Endothelial cell of umbilical vein (primary cell): Measurements from ENCODE around the gene SLC39A13. TPM values are rescaled to one million over a fixed set of nuclear protein-coding genes. Genes with fewer than 3 reads are reported as not detected.
A peak's percentile ranks its signal among the peaks of the same experiment; 100 is the strongest.

Experiments used
- BruUV-seq: library from RNA; stranded (reverse); fragments of 400-500 nt; replicated peaks from 2 replicates; lab custom pipeline; 2021; lab: Mats Ljungman, UMichigan
- CTCF ChIA-PET: fragments of 300-600, 350-600 bp; sonication (Branson Sonifier 250); formaldehyde crosslinking; loops from one replicate; lab custom pipeline; 2021; ENCODE audit warnings: antibody characterized with exemption, inconsistent platforms; lab: Charles Lee
- POLR2A ChIA-PET: fragments of 300-600, 350-600 bp; sonication (Branson Sonifier 250); formaldehyde crosslinking; loops from one replicate; lab custom pipeline; 2021; ENCODE audit warnings: antibody characterized with exemption, inconsistent platforms; lab: Charles Lee
- DNase-seq: peaks from one replicate; pipeline ENCODE4 v3.0.0-alpha.2; 2011; ENCODE audit warnings: low read depth, low spot score
- FAIRE-seq: peaks from 2 replicates; lab custom pipeline; 2011; peaks lifted over from hg19 to GRCh38; lab: Jason Lieb, UNC
- H2AFZ ChIP-seq: 2 replicates; pipeline ENCODE4 v1.6.0; 2012; ENCODE audit warnings: low read depth, low read length, control low read depth, inconsistent platforms
- H3K27ac ChIP-seq: 2 replicates; pipeline ENCODE4 v1.5.1; 2011; ENCODE audit warnings: low read depth, mild to moderate bottlenecking, control low read depth, low read length, moderate library complexity; ENCODE audit not compliant: insufficient read depth
- H3K27me3 ChIP-seq, 2 experiments: 2 replicates each; pipeline versions ENCODE4 v1.6.0 to v1.6.1; 2011; ENCODE audit warnings: low read length in 2 of 2, mixed read lengths in 1 of 2; ENCODE audit not compliant: control insufficient read depth in 2 of 2, insufficient read depth in 2 of 2
- H3K36me3 ChIP-seq, 2 experiments: 2 replicates in 1 of 2; 3 replicates in 1 of 2; pipeline ENCODE4 v1.5.1; 2011; ENCODE audit warnings: low read length in 2 of 2, mild to moderate bottlenecking in 1 of 2, moderate library complexity in 1 of 2; ENCODE audit not compliant: control insufficient read depth in 2 of 2, insufficient read depth in 2 of 2; ENCODE audit errors: extremely low read depth in 1 of 2
- H3K4me1 ChIP-seq: 3 replicates; pipeline ENCODE4 v1.5.1; 2011; ENCODE audit warnings: mild to moderate bottlenecking, low read length; ENCODE audit not compliant: control insufficient read depth, insufficient read depth; ENCODE audit errors: extremely low read depth
- H3K4me2 ChIP-seq: 2 replicates; pipeline ENCODE4 v1.6.1; 2011; ENCODE audit warnings: low read length, control low read depth, mixed read lengths; ENCODE audit not compliant: insufficient read depth
- H3K4me3 ChIP-seq, 3 experiments: fragments of 200-600 bp in 1 of 3; sonication (generic), shearing (Covaris generic) in 1 of 3; replicated peaks in 1 of 3; 2 replicates each; pipeline ENCODE4 v1.5.1; 2011 to 2016; ENCODE audit warnings: control low read depth in 3 of 3, low read length in 3 of 3, mild to moderate bottlenecking in 2 of 3, inconsistent platforms in 1 of 3, low read depth in 1 of 3, moderate library complexity in 1 of 3; ENCODE audit not compliant: insufficient read depth in 1 of 3
- H3K79me2 ChIP-seq: 2 replicates; pipeline ENCODE4 v1.6.0; 2012; ENCODE audit warnings: low read length, inconsistent platforms; ENCODE audit not compliant: control insufficient read depth, insufficient read depth
- H3K9ac ChIP-seq: replicated peaks from 2 replicates; pipeline ENCODE3; 2011; ENCODE audit warnings: low read length, control low read depth; ENCODE audit not compliant: insufficient read depth; ENCODE audit errors: extremely low read depth
- H3K9me1 ChIP-seq: replicated peaks from 3 replicates; pipeline ENCODE4 v1.6.0; 2011; ENCODE audit warnings: mild to moderate bottlenecking, low read length; ENCODE audit not compliant: control insufficient read depth, insufficient read depth; ENCODE audit errors: extremely low read depth
- H3K9me3 ChIP-seq: replicated peaks from 2 replicates; pipeline ENCODE4 v1.5.1; 2012; ENCODE audit warnings: low read length, inconsistent platforms; ENCODE audit not compliant: control insufficient read depth, insufficient read depth
- H4K20me1 ChIP-seq: replicated peaks from 2 replicates; pipeline ENCODE3; 2011; ENCODE audit warnings: mild to moderate bottlenecking, low read length; ENCODE audit not compliant: control insufficient read depth, insufficient read depth; ENCODE audit errors: extremely low read depth
- CTCF ChIP-seq, 2 donors: IDR thresholded peaks; 1 replicate in 1 of 2; 2 replicates in 1 of 2; pipeline ENCODE4 v1.5.1; 2011; ENCODE audit warnings: low read length in 2 of 2, mild to moderate bottlenecking in 2 of 2, moderate library complexity in 2 of 2, control low read depth in 1 of 2, inconsistent platforms in 1 of 2, low read depth in 1 of 2; ENCODE audit not compliant: insufficient read depth in 1 of 2; ENCODE audit errors: extremely low read depth in 1 of 2
- EZH2 ChIP-seq: IDR thresholded peaks from 2 replicates; pipeline ENCODE4 v1.6.1; 2012; ENCODE audit warnings: borderline replicate concordance, low read depth, mild to moderate bottlenecking, moderate library complexity, low read length, inconsistent platforms; ENCODE audit not compliant: severe bottlenecking
- FOS ChIP-seq: IDR thresholded peaks from 2 replicates; pipeline ENCODE4 v1.6.1; 2011; ENCODE audit warnings: mild to moderate bottlenecking, low read length, moderate library complexity, borderline replicate concordance; ENCODE audit not compliant: insufficient read depth
- GATA2 ChIP-seq: IDR thresholded peaks from 2 replicates; pipeline ENCODE4 v1.7.0; 2011; ENCODE audit warnings: low read depth, mild to moderate bottlenecking, moderate library complexity, mixed read lengths, low read length; ENCODE audit not compliant: insufficient read length, insufficient read depth
- JUN ChIP-seq: IDR thresholded peaks from 2 replicates; pipeline ENCODE4 v1.6.1; 2011; ENCODE audit warnings: borderline replicate concordance, low read depth; ENCODE audit not compliant: insufficient read length, insufficient read depth
- MAX ChIP-seq: IDR thresholded peaks from 2 replicates; pipeline ENCODE4 v1.6.1; 2011; ENCODE audit not compliant: insufficient read depth, insufficient read length
- MYC ChIP-seq: IDR thresholded peaks from one replicate; pipeline ENCODE4 v1.6.1; 2011; ENCODE audit warnings: mild to moderate bottlenecking, low read depth, low read length
- POLR2A ChIP-seq: IDR thresholded peaks from 2 replicates; pipeline ENCODE4 v1.6.1; 2012; ENCODE audit warnings: low read depth, mild to moderate bottlenecking, control low read depth, low read length
- POLR2AphosphoS5 ChIP-seq: IDR thresholded peaks from 2 replicates; pipeline ENCODE4 v1.6.1; 2012; ENCODE audit warnings: low read depth, mild to moderate bottlenecking, control low read depth, low read length, moderate library complexity; ENCODE audit not compliant: insufficient read depth
- dilution Hi-C: fragments of 300-500 bp; cut with MboI; formaldehyde crosslinking; loops from one replicate; pipeline ENCODE4 v1.15.0; 2019; ENCODE audit warnings: low sequenced_read_pairs; ENCODE audit not compliant: extremely low pct_ligation_motif_present
- intact Hi-C: fragments of 100-400 bp; cut with micrococcal nuclease; formaldehyde crosslinking; loops from one replicate; pipeline ENCODE4 v1.10.0; 2022
- polyA plus RNA-seq, 4 experiments: library from polyadenylated mRNA; depleted of rRNA in 3 of 4; stranded (reverse) in 3 of 4; unstranded in 1 of 4; fragments of >200 nt; gene quantifications; 2 replicates each; pipeline versions ENCODE4 v1.2.1 to v1.2.3, GENCODE V29; 2011 to 2012; ENCODE audit warnings: missing spikeins in 1 of 4
- total RNA-seq: library from RNA; stranded (reverse); gene quantifications from 2 replicates; pipeline ENCODE4 v1.2.3, GENCODE V29; 2021

The SLC39A13 gene
- total and polyA plus RNA-seq, 2 donors (not counting 3 experiments of a cell fraction or from before 2014, with no cell fraction given) = 91.9 to 94.3 TPM

DNA sequence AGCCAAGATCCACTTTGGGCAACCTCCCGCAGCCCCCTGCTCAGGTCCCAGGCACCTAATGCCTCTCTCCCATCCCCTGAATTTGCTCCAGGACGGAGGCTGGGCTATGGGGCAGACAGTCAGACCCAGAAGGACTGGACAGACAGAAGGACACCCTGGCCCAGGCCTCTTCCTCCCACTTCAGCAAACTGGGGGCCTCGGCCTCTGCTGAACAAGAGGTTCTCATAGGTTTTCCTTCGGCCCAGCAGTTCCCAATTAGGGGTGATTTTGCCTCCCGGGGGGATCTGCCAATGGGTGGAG is 33.7 kb upstream of the SLC39A13 start:
- no peak for DNase-seq
- no peaks in the 10 kb centered on the region for H3K36me3 ChIP-seq
- intact Hi-C loops = loop anchor here (1.0 kb wide), 5 partner anchors 20 to 243 kb away; partner anchors contain the start of gene SLC39A13
- H3K4me3 ChIP-seq = no peak overlapping the region
- H3K79me2 ChIP-seq = no peaks in the 10 kb centered on the region
- H3K9ac ChIP-seq = no peak overlapping the region
- ChIA-PET POLR2A (no interaction called here), CTCF (interaction anchor here (0.5 to 4.7 kb wide), 32 partner anchors 8 to 490 kb away, joined by 3 to 148 read pairs (median 4); partner anchors contain the start of genes ACP2, CELF1, PSMC3 and SLC39A13)
- dilution Hi-C loops = no loop called here
- no peak for TF ChIP-seq CTCF (IDR thresholded peaks at IDR 0.05; ENCODE audit: extremely low read depth in 1 of 2, insufficient read depth in 1 of 2, low read depth in 1 of 2, low read length in 2 of 2)
- TF ChIP-seq POLR2A = no peak
- TF ChIP-seq GATA2 = no peak
- TF ChIP-seq FOS = no peak
- no peak for TF ChIP-seq POLR2AphosphoS5
- no peak for TF ChIP-seq MYC
- no peak for TF ChIP-seq MAX
- no peak for TF ChIP-seq EZH2
- TF ChIP-seq JUN = no peak
- no peaks in the 10 kb centered on the region for H3K9me1 ChIP-seq
- H3K27me3 ChIP-seq = no peaks in the 10 kb centered on the region
- peak overlapping the region; percentile 44 for H3K27ac ChIP-seq
- H3K9me3 ChIP-seq = no peaks in the 10 kb centered on the region
- FAIRE-seq = no peak
- no peak overlapping the region for H3K4me2 ChIP-seq
- peak overlapping the region; percentile 66 for H2AFZ ChIP-seq
- peaks cover 9% of the 10 kb centered on the region for H3K4me1 ChIP-seq
- H4K20me1 ChIP-seq = no peaks in the 10 kb centered on the region
- no TSS peak for BruUV-seq
